Tibial nerve (tissue), 4 donors: ENCODE results near the gene CASZ1. TPM values are rescaled to one million over a fixed set of nuclear protein-coding genes. Genes with fewer than 3 reads are reported as not detected.

Experiments used
- DNase-seq, 2 donors: peaks; one replicate each; pipeline ENCODE4 v3.0.0-alpha.2; 2019; ENCODE audit warnings: low spot score in 2 of 2
- H3K27ac ChIP-seq, 4 donors: fragments of 200-600 bp; sonication (generic) in 3 of 4; one replicate each; pipeline ENCODE4 v1.5.1; 2017 to 2019; ENCODE audit warnings: mild to moderate bottlenecking in 1 of 4
- H3K27me3 ChIP-seq, 2 donors: fragments of 200-600 bp; sonication (generic) in 1 of 2; one replicate each; pipeline versions ENCODE4 v1.5.1 to v1.6.0; 2017 to 2019
- H3K36me3 ChIP-seq, 3 donors: fragments of 200-600 bp; sonication (generic); one replicate each; pipeline ENCODE4 v1.5.1; 2018 to 2019
- H3K4me1 ChIP-seq, 4 donors: fragments of 200-600 bp; sonication (generic) in 3 of 4; one replicate each; pipeline ENCODE4 v1.5.1; 2017 to 2019
- H3K4me3 ChIP-seq, 4 donors: fragments of 200-600 bp; sonication (generic) in 3 of 4; one replicate each; pipeline ENCODE4 v1.5.1; 2017 to 2019; ENCODE audit warnings: mild to moderate bottlenecking in 1 of 4, moderate library complexity in 1 of 4
- H3K9me3 ChIP-seq, 4 donors: fragments of 200-600 bp; sonication (generic) in 3 of 4; one replicate each; pipeline ENCODE4 v1.5.1; 2017 to 2019
- CTCF ChIP-seq, 5 experiments: fragments of 200-600 bp in 3 of 5; fragments of 450-650 bp in 2 of 5; sonication (generic) in 3 of 5; IDR thresholded peaks; one replicate each; pipeline ENCODE4 v1.5.1; 2016 to 2019; ENCODE audit warnings: antibody characterized with exemption in 5 of 5, mild to moderate bottlenecking in 3 of 5, moderate library complexity in 2 of 5
- EP300 ChIP-seq, 2 donors: sonication (generic); formaldehyde crosslinking; IDR thresholded peaks; one replicate each; pipeline ENCODE4 v1.6.1; 2017; ENCODE audit warnings: antibody characterized with exemption in 2 of 2, mild to moderate bottlenecking in 1 of 2
- POLR2A ChIP-seq, 2 donors: fragments of 450-650 bp; IDR thresholded peaks; one replicate each; pipeline ENCODE4 v1.6.1; 2017; ENCODE audit warnings: antibody characterized with exemption in 2 of 2, mild to moderate bottlenecking in 2 of 2, moderate library complexity in 2 of 2
- WGBS, 2 donors: methylation state at CpG; one replicate each; pipeline ENCODE4 v1.1.5; 2018; 5-methylcytosine and 5-hydroxymethylcytosine counted together
- total RNA-seq, 4 donors: library from RNA; depleted of rRNA; stranded (reverse); fragments of >200 nt; gene quantifications; one replicate each; pipeline ENCODE4 v1.1.0, GENCODE V29; 2016

The CASZ1 gene
- total RNA-seq, 4 donors from 2014 or later, result 1.7 to 7.5 (median 5.1) TPM

GRCh38 chr1:10628685-10629084 lies 167.8 kb downstream of the CASZ1 start:
- H3K36me3 ChIP-seq, result peaks cover 0 to 80% (median 0%) of the 10 kb centered on the region in 3 donors

GRCh38 chr1:10626791-10627410 lies 169.5 kb downstream of the CASZ1 start:
- H3K36me3 ChIP-seq, result peaks cover 0 to 92% (median 0%) of the 10 kb centered on the region in 3 donors

More at GRCh38 chr1:10628685-10629084, 167.8 kb downstream of the CASZ1 start:
- peaks cover 0 to 58% (median 1%) of the 10 kb centered on the region in 4 donors for H3K4me1 ChIP-seq
- 50% methylated on average over 6 to 7 of the region's 7 CpGs for WGBS, 2 donors
- peak; percentile 55 to 68 for DNase-seq
- no peak for TF ChIP-seq POLR2A (IDR thresholded peaks at IDR 0.05)
- no peak for TF ChIP-seq EP300 (IDR thresholded peaks at IDR 0.05)
- no peak for TF ChIP-seq CTCF (IDR thresholded peaks at IDR 0.05)
- H3K27me3 ChIP-seq, result no peaks in the 10 kb centered on the region
- H3K9me3 ChIP-seq, result no peaks in the 10 kb centered on the region
- H3K27ac ChIP-seq, result peak overlapping the region in 2 of 4 donors; percentile 8 to 20
- H3K4me3 ChIP-seq, result no peak overlapping the region

GRCh38 chr1:10626131-10626731 lies 170.2 kb downstream of the CASZ1 start:
- DNase-seq, result no peak
- TF ChIP-seq EP300 (IDR thresholded peaks at IDR 0.05) (no peak), POLR2A (IDR thresholded peaks at IDR 0.05) (no peak), CTCF (IDR thresholded peaks at IDR 0.05) (no peak)
- 60 to 80% methylated on average over 7 to 13 of the region's 13 CpGs for WGBS, 2 donors

More at GRCh38 chr1:10626791-10627410, 169.5 kb downstream of the CASZ1 start:
- Histone ChIP-seq H3K27me3 (no peaks in the 10 kb centered on the region), H3K4me3 (no peak overlapping the region), H3K4me1 (peaks cover 0 to 43% (median 1%) of the 10 kb centered on the region in 4 donors), H3K27ac (no peak overlapping the region), H3K9me3 (no peaks in the 10 kb centered on the region)
- no peak for TF ChIP-seq CTCF (IDR thresholded peaks at IDR 0.05)
- TF ChIP-seq POLR2A (IDR thresholded peaks at IDR 0.05), result no peak
- TF ChIP-seq EP300 (IDR thresholded peaks at IDR 0.05), result no peak
- WGBS, 2 donors, result 89% methylated on average over 22 of the region's 22 CpGs
- no peak for DNase-seq

GRCh38 chr1:10625554-10625953 lies 170.9 kb downstream of the CASZ1 start:
- H3K27me3 ChIP-seq, result no peaks in the 10 kb centered on the region
- TF ChIP-seq CTCF (IDR thresholded peaks at IDR 0.05), result no peak
- TF ChIP-seq POLR2A (IDR thresholded peaks at IDR 0.05), result no peak
- no peak for TF ChIP-seq EP300 (IDR thresholded peaks at IDR 0.05)
- H3K27ac ChIP-seq, result no peak overlapping the region
- H3K4me3 ChIP-seq, result no peak overlapping the region
- H3K4me1 ChIP-seq, result peaks cover 0 to 32% (median 1%) of the 10 kb centered on the region in 4 donors
- DNase-seq, result no peak
- no peaks in the 10 kb centered on the region for H3K9me3 ChIP-seq
- H3K36me3 ChIP-seq, result peaks cover 0 to 83% (median 0%) of the 10 kb centered on the region in 3 donors
- 70 to 80% methylated on average over 10 of the region's 10 CpGs for WGBS, 2 donors

More at GRCh38 chr1:10626131-10626731, 170.2 kb downstream of the CASZ1 start:
- peaks cover 0 to 90% (median 0%) of the 10 kb centered on the region in 3 donors for H3K36me3 ChIP-seq
- H3K4me3 ChIP-seq, result no peak overlapping the region
- H3K27me3 ChIP-seq, result no peaks in the 10 kb centered on the region
- H3K9me3 ChIP-seq, result no peaks in the 10 kb centered on the region
- no peak overlapping the region for H3K27ac ChIP-seq
- peaks cover 0 to 36% (median 1%) of the 10 kb centered on the region in 4 donors for H3K4me1 ChIP-seq

- Histone ChIP-seq H3K4me1 (peaks cover 0 to 31% (median 1%) of the 10 kb centered on the region in 4 donors), H3K27ac (no peak overlapping the region), H3K27me3 (no peaks in the 10 kb centered on the region), H3K9me3 (no peaks in the 10 kb centered on the region), H3K4me3 (no peak overlapping the region), H3K36me3 (peaks cover 0 to 78% (median 0%) of the 10 kb centered on the region in 3 donors)
- 77 to 86% methylated on average over 7 to 9 of the region's 9 CpGs for WGBS, 2 donors
- no peak for DNase-seq
- no peak for TF ChIP-seq CTCF (IDR thresholded peaks at IDR 0.05)
- TF ChIP-seq EP300 (IDR thresholded peaks at IDR 0.05), result no peak
- TF ChIP-seq POLR2A (IDR thresholded peaks at IDR 0.05), result no peak
Observed at GRCh38 chr1:10625076-10625475, 171.4 kb downstream of the CASZ1 start.
